Measurements from ENCODE around the gene ZNF331. TPM values are rescaled to one million over a fixed set of nuclear protein-coding genes. Genes with fewer than 3 reads are reported as not detected.

ZNF331 gene
- total and polyA plus RNA-seq, 3 experiments from 2014 or later, result 17.5 to 43.9 (median 18.6) TPM

DNA sequence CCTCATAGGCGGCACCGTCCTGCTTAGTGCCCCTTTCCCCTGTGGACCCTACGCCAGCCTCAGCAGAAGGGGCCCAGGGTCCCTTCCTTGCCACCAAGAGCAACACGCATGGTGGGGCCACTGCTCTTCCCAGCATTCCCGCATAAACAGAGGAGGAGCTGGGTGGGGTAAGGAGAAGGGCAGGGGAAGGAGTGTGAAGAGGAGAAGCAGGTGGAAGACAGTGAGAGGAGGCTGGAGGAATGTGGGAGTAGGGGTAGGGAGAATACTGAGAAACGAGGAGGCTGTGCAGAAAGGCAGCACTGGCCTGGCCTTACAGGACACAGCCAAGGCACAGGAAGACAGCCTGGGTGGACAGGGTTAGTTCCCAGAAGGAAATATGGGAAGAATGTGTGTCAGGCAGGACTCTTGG lies 43.9 kb downstream of the ZNF331 start:
- no peak overlapping the region for H3K4me3 ChIP-seq (ENCODE audit: low read length)

DNA sequence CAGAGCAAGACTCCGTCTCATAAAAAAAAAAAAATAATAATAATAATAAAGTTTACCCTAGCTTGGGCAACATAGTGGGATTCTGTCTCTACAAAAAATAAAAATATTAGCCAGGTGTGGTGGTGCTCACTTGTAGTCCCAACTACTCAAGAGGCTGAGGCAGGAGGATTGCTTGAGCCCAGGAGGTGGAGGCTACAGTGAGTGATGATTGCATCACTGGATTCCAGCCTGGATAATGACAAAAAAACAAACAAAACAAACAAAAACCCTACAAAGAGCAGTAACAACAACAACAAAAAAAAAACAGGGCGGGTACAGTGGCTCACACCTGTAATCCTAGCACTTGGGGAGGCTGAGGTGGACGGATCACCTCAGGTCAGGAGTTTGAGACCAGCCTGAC lies 45.2 kb downstream of the ZNF331 start:
- no peaks in the 10 kb centered on the region for H3K4me1 Mint-ChIP-seq
- peaks cover 0 to 2% of the 10 kb centered on the region in 2 donors for H3K27me3 Mint-ChIP-seq
- no peak for DNase-seq
- peaks cover 18% of the 10 kb centered on the region for H3K9me3 ChIP-seq (ENCODE audit: low read length)
- H3K36me3 Mint-ChIP-seq, result peaks cover 8 to 25% (median 17%) of the 10 kb centered on the region in 3 donors
- H3K36me3 ChIP-seq (ENCODE audit: insufficient read depth, low read length), result peaks cover 7% of the 10 kb centered on the region
- ChIA-PET CTCF (no interaction called here), POLR2A (no interaction called here)
- H3K27ac ChIP-seq (ENCODE audit: low read depth, low read length), result no peak overlapping the region
- H3K4me1 ChIP-seq (ENCODE audit: insufficient read depth, low read length), result no peaks in the 10 kb centered on the region
- H3K27ac Mint-ChIP-seq, result no peak overlapping the region
- H3K4me3 ChIP-seq (ENCODE audit: low read length), result no peak overlapping the region
- H3K4me3 Mint-ChIP-seq, result no peak overlapping the region
- peaks cover 17 to 59% (median 53%) of the 10 kb centered on the region in 5 donors for H3K9me3 Mint-ChIP-seq
- H3K27me3 ChIP-seq (ENCODE audit: insufficient read depth, low read length, poor library complexity, severe bottlenecking), result no peaks in the 10 kb centered on the region

More for the DNA sequence above, 43.9 kb downstream of the ZNF331 start:
- CTCF ChIA-PET, result no interaction called here
- Histone ChIP-seq H3K36me3 (ENCODE audit: insufficient read depth, low read length) (peaks cover 18% of the 10 kb centered on the region), H3K27me3 (ENCODE audit: insufficient read depth, low read length, poor library complexity, severe bottlenecking) (no peaks in the 10 kb centered on the region), H3K4me1 (ENCODE audit: insufficient read depth, low read length) (no peaks in the 10 kb centered on the region), H3K9me3 (ENCODE audit: low read length) (peaks cover 31% of the 10 kb centered on the region), H3K27ac (ENCODE audit: low read depth, low read length) (no peak overlapping the region)
- peak in 1 of 5 donors; percentile 25 for DNase-seq
- H3K9me3 Mint-ChIP-seq, result peaks cover 24 to 71% (median 66%) of the 10 kb centered on the region in 5 donors
- H3K27me3 Mint-ChIP-seq, result peaks cover 0 to 2% of the 10 kb centered on the region in 2 donors
- POLR2A ChIA-PET, result no interaction called here
- H3K27ac Mint-ChIP-seq, result no peak overlapping the region
- no peak overlapping the region for H3K4me3 Mint-ChIP-seq
- no peaks in the 10 kb centered on the region for H3K4me1 Mint-ChIP-seq
- peaks cover 18 to 38% (median 30%) of the 10 kb centered on the region in 3 donors for H3K36me3 Mint-ChIP-seq

DNA sequence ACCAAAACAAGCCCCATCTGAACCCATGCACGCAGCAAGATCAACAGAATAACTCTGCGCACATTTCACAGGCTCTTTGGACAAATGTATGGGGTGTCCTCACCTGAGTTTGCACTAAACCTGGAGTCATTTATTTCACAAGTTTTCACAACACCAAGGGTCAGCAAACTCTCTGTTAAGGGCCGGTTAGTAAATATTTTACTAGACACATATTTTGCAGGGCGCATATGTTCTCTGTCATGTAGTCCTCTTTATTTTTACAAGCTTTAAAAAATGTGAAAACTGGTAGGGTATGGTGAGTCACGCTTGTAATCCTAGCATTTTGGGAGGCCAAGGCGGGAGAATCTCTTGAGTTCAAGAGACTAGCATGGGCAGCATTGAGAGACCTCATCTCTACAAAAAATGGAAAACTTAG lies 48.3 kb downstream of the ZNF331 start:
- H3K27me3 Mint-ChIP-seq, result peaks cover 0 to 2% of the 10 kb centered on the region in 2 donors
- Histone ChIP-seq H3K4me3 (ENCODE audit: low read length) (no peak overlapping the region), H3K27ac (ENCODE audit: low read depth, low read length) (no peak overlapping the region), H3K4me1 (ENCODE audit: insufficient read depth, low read length) (no peaks in the 10 kb centered on the region), H3K27me3 (ENCODE audit: insufficient read depth, low read length, poor library complexity, severe bottlenecking) (no peaks in the 10 kb centered on the region), H3K36me3 (ENCODE audit: insufficient read depth, low read length) (no peaks in the 10 kb centered on the region), H3K9me3 (ENCODE audit: low read length) (no peaks in the 10 kb centered on the region)
- H3K36me3 Mint-ChIP-seq, result peaks cover 0 to 8% (median 0%) of the 10 kb centered on the region in 3 donors
- H3K4me3 Mint-ChIP-seq, result no peak overlapping the region
- no peaks in the 10 kb centered on the region for H3K4me1 Mint-ChIP-seq
- CTCF ChIA-PET, result no interaction called here
- DNase-seq, result no peak
- POLR2A ChIA-PET, result no interaction called here
- H3K9me3 Mint-ChIP-seq, result peaks cover 9 to 38% (median 28%) of the 10 kb centered on the region in 5 donors
- no peak overlapping the region for H3K27ac Mint-ChIP-seq

DNA sequence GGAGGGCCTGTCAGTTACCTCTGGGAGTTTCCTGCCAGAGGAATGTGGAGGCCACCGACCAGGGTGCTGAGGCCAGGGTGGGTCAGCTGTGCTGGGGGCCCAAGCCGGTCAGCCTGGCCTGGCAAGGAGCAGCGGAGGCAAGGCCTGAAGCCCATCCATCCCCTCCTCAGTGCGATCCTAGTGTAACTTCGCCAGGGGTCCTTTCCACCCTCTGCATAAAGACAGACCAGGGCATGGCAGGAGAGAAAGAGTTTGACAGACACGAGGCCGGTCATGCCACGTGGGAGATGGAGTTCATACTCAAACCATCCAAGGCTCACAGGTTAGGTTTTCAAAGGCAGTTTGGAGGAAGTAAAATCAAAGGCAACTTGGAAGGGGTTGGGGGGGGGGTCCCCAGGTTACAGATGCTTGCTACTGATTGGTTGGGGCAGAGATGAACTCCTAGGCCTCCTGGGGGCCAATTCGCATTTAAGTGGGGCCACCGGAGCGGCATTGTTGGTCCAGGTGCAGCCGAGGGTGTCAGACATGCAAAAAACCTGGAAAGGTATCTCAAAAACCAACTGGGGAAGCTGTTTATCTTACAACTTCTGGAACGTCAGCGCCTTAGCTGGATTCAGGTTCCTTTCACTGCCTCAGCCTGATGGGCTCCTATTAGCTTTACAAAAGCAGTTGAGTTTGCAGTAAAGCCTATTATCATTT lies 57.0 kb downstream of the ZNF331 start:
- no peaks in the 10 kb centered on the region for H3K36me3 ChIP-seq (ENCODE audit: insufficient read depth, low read length)
- DNase-seq, result no peak
- H3K9me3 ChIP-seq (ENCODE audit: low read length), result no peaks in the 10 kb centered on the region
- no peaks in the 10 kb centered on the region for H3K27me3 ChIP-seq (ENCODE audit: insufficient read depth, low read length, poor library complexity, severe bottlenecking)
- Mint-ChIP-seq H3K27me3 (no peaks in the 10 kb centered on the region), H3K36me3 (peaks cover 0 to 8% (median 0%) of the 10 kb centered on the region in 3 donors), H3K9me3 (peaks cover 0 to 19% (median 7%) of the 10 kb centered on the region in 5 donors), H3K4me1 (no peaks in the 10 kb centered on the region), H3K27ac (peak overlapping the region in 1 of 8 donors; percentile 26), H3K4me3 (no peak overlapping the region)
- ChIA-PET CTCF (no interaction called here), POLR2A (no interaction called here)
- no peaks in the 10 kb centered on the region for H3K4me1 ChIP-seq (ENCODE audit: insufficient read depth, low read length)
- H3K4me3 ChIP-seq (ENCODE audit: low read length), result no peak overlapping the region
- H3K27ac ChIP-seq (ENCODE audit: low read depth, low read length), result no peak overlapping the region

DNA sequence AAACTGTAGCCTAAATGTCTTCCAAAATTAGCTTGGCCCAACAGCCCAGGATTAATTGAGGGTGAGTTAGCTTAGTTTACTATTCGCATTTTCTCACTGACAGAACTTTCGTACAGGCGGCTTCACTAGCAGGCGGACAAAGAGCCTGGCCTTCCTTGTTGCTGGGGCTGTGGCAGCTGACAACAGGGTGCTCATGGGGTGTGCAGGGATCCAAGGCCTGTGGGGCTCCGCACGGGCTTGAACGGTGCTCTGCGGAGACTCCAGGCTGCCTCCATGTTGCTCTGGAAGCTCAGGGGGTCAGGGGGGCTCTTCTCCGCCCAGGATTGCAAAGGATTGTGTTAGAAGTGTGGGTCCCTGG lies 57.5 kb downstream of the ZNF331 start:
- H3K27ac Mint-ChIP-seq, result no peak overlapping the region
- DNase-seq, result no peak
- no peaks in the 10 kb centered on the region for H3K27me3 Mint-ChIP-seq
- no peaks in the 10 kb centered on the region for H3K27me3 ChIP-seq (ENCODE audit: insufficient read depth, low read length, poor library complexity, severe bottlenecking)
- CTCF ChIA-PET, result no interaction called here
- H3K4me1 ChIP-seq (ENCODE audit: insufficient read depth, low read length), result no peaks in the 10 kb centered on the region
- H3K36me3 ChIP-seq (ENCODE audit: insufficient read depth, low read length), result no peaks in the 10 kb centered on the region
- POLR2A ChIA-PET, result no interaction called here
- H3K4me3 ChIP-seq (ENCODE audit: low read length), result no peak overlapping the region
- H3K4me3 Mint-ChIP-seq, result no peak overlapping the region
- no peaks in the 10 kb centered on the region for H3K9me3 ChIP-seq (ENCODE audit: low read length)
- H3K9me3 Mint-ChIP-seq, result peaks cover 0 to 19% (median 7%) of the 10 kb centered on the region in 5 donors
- H3K4me1 Mint-ChIP-seq, result no peaks in the 10 kb centered on the region
- no peak overlapping the region for H3K27ac ChIP-seq (ENCODE audit: low read depth, low read length)
- H3K36me3 Mint-ChIP-seq, result peaks cover 0 to 8% (median 0%) of the 10 kb centered on the region in 3 donors

DNA sequence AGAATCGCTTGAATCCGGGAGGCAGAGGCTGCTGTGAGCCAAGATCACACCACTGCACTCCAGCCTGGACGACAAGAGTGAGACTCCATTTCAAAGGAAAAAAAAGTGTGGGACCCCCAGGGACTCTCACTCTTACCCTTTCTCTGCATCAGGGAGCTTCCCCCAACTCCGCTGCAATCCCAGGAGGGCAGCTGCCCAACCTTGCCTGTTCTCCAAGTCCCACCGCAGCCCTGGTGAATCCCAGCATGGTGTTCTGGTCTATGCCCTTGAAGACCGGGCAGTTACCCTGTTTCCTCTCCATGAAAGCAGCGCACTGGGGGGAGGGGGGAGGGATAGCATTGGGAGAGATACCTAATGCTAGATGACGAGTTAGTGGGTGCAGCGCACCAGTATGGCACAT lies 58.1 kb downstream of the ZNF331 start:
- ChIA-PET POLR2A (no interaction called here), CTCF (no interaction called here)
- Histone ChIP-seq H3K9me3 (ENCODE audit: low read length) (no peaks in the 10 kb centered on the region), H3K36me3 (ENCODE audit: insufficient read depth, low read length) (no peaks in the 10 kb centered on the region), H3K4me1 (ENCODE audit: insufficient read depth, low read length) (no peaks in the 10 kb centered on the region), H3K4me3 (ENCODE audit: low read length) (no peak overlapping the region), H3K27me3 (ENCODE audit: insufficient read depth, low read length, poor library complexity, severe bottlenecking) (no peaks in the 10 kb centered on the region), H3K27ac (ENCODE audit: low read depth, low read length) (no peak overlapping the region)
- Mint-ChIP-seq H3K27ac (peak overlapping the region in 1 of 8 donors; percentile 60), H3K9me3 (peaks cover 0 to 18% (median 7%) of the 10 kb centered on the region in 5 donors), H3K27me3 (no peaks in the 10 kb centered on the region), H3K4me1 (no peaks in the 10 kb centered on the region), H3K4me3 (no peak overlapping the region), H3K36me3 (peaks cover 0 to 8% (median 0%) of the 10 kb centered on the region in 3 donors)
- no peak for DNase-seq

DNA sequence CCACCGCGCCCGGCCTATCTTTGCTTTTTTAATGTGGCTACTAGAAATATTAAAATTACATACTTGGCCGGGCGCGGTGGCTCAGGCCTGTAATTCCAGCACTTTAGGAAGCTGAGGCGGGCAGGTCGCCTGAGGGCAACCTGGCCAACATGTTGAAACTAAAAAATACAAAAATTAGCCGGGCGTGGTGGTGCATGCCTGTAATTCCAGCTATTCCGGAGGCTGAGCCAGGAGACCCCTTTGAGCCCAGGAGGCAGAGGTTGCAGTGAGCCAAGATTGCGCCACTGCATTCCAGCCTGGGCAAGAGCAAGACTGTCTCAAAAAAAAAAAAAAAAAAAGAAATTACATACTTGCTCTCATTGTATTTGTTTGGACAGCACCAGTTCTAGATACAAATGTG lies 59.1 kb downstream of the ZNF331 start:
- no peaks in the 10 kb centered on the region for H3K27me3 Mint-ChIP-seq
- Histone ChIP-seq H3K4me3 (ENCODE audit: low read length) (no peak overlapping the region), H3K4me1 (ENCODE audit: insufficient read depth, low read length) (no peaks in the 10 kb centered on the region), H3K36me3 (ENCODE audit: insufficient read depth, low read length) (no peaks in the 10 kb centered on the region), H3K27me3 (ENCODE audit: insufficient read depth, low read length, poor library complexity, severe bottlenecking) (no peaks in the 10 kb centered on the region), H3K9me3 (ENCODE audit: low read length) (no peaks in the 10 kb centered on the region), H3K27ac (ENCODE audit: low read depth, low read length) (no peak overlapping the region)
- no peak for DNase-seq
- peaks cover 0 to 11% (median 2%) of the 10 kb centered on the region in 5 donors for H3K9me3 Mint-ChIP-seq
- CTCF ChIA-PET, result no interaction called here
- no peak overlapping the region for H3K4me3 Mint-ChIP-seq
- peaks cover 0 to 4% (median 0%) of the 10 kb centered on the region in 3 donors for H3K36me3 Mint-ChIP-seq
- H3K27ac Mint-ChIP-seq, result no peak overlapping the region
- H3K4me1 Mint-ChIP-seq, result no peaks in the 10 kb centered on the region
- POLR2A ChIA-PET, result no interaction called here

DNA sequence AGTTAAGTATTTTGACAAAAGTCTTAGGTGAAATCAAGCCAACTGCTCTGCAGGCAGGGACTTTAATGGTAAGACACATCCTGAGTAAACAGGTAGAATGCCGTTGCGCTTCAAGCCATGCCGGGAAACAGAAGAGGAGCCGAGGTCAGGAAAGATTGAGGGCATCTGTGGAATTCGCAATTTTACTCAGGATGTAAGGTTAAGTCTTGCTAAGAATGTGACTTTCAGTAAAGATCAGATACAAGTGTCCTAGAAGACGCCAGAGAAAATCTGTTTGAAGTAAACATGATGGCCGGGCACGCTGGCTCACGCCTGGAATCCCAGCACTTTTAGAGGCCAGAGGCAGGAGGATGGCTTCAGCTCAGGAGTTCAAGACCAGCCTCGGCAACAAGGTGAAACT lies 60.4 kb downstream of the ZNF331 start:
- no peaks in the 10 kb centered on the region for H3K27me3 ChIP-seq (ENCODE audit: insufficient read depth, low read length, poor library complexity, severe bottlenecking)
- H3K9me3 ChIP-seq (ENCODE audit: low read length), result no peaks in the 10 kb centered on the region
- Mint-ChIP-seq H3K36me3 (peaks cover 0 to 4% (median 0%) of the 10 kb centered on the region in 3 donors), H3K4me1 (no peaks in the 10 kb centered on the region), H3K27ac (no peak overlapping the region), H3K9me3 (peaks cover 0 to 13% (median 2%) of the 10 kb centered on the region in 5 donors), H3K4me3 (no peak overlapping the region), H3K27me3 (no peaks in the 10 kb centered on the region)
- no peak overlapping the region for H3K4me3 ChIP-seq (ENCODE audit: low read length)
- no peak for DNase-seq
- H3K4me1 ChIP-seq (ENCODE audit: insufficient read depth, low read length), result no peaks in the 10 kb centered on the region
- POLR2A ChIA-PET, result no interaction called here
- no peak overlapping the region for H3K27ac ChIP-seq (ENCODE audit: low read depth, low read length)
- H3K36me3 ChIP-seq (ENCODE audit: insufficient read depth, low read length), result no peaks in the 10 kb centered on the region
- CTCF ChIA-PET, result no interaction called here
